Karpas-422 (cell line): Measurements from ENCODE around the gene GCH1. TPM values are rescaled to one million over a fixed set of nuclear protein-coding genes. Genes with fewer than 3 reads are reported as not detected.
A peak's percentile ranks its signal among the peaks of the same experiment; 100 is the strongest.

ENCODE experiments used
- DNase-seq: peaks from one replicate; pipeline ENCODE4 v3.0.0-alpha.2; 2015
- H2AFZ ChIP-seq: fragments of 200-600 bp; sonication (generic); 2 replicates; pipeline ENCODE4 v1.6.1; 2014; ENCODE audit warnings: antibody characterized with exemption, low read length, mixed read lengths
- H3K27ac ChIP-seq: fragments of 200-600 bp; sonication (generic); 2 replicates; pipeline ENCODE4 v1.5.1; 2014; ENCODE audit warnings: mild to moderate bottlenecking, low read length, moderate library complexity
- H3K27me3 ChIP-seq: fragments of 200-600 bp; sonication (generic); 2 replicates; pipeline ENCODE4 v1.6.1; 2014; ENCODE audit warnings: low read length, mixed read lengths
- H3K36me3 ChIP-seq: fragments of 200-600 bp; sonication (generic); 2 replicates; pipeline ENCODE4 v1.6.1; 2014; ENCODE audit warnings: low read length, mixed read lengths; ENCODE audit not compliant: insufficient read depth
- H3K4me1 ChIP-seq: fragments of 200-600 bp; sonication (generic); 2 replicates; pipeline ENCODE4 v1.6.1; 2014; ENCODE audit warnings: mild to moderate bottlenecking, low read length, mixed read lengths
- H3K4me2 ChIP-seq: fragments of 200-600 bp; sonication (generic); 2 replicates; pipeline ENCODE4 v1.6.1; 2014; ENCODE audit warnings: low read length, low read depth, mild to moderate bottlenecking; ENCODE audit not compliant: poor library complexity, severe bottlenecking
- H3K4me3 ChIP-seq: fragments of 200-600 bp; sonication (generic); 2 replicates; pipeline ENCODE4 v1.5.1; 2014; ENCODE audit warnings: mild to moderate bottlenecking, antibody characterized with exemption, low read length, mixed read lengths
- H3K79me2 ChIP-seq: fragments of 200-600 bp; sonication (generic); 2 replicates; pipeline ENCODE4 v1.6.1; 2014; ENCODE audit warnings: mild to moderate bottlenecking, low read length, mixed read lengths
- H3K9ac ChIP-seq: fragments of 200-600 bp; sonication (generic); 2 replicates; pipeline ENCODE4 v1.6.0; 2014; ENCODE audit warnings: low read length
- H3K9me2 ChIP-seq: fragments of 200-600 bp; sonication (generic), shearing (Covaris generic); replicated peaks from 2 replicates; pipeline ENCODE4 v1.6.0; 2014; ENCODE audit warnings: mild to moderate bottlenecking, low read length, moderate library complexity; ENCODE audit not compliant: insufficient read depth
- H3K9me3 ChIP-seq: fragments of 300-700, 200-600 bp; sonication (generic); 2 replicates; pipeline ENCODE4 v1.6.1; 2014; ENCODE audit warnings: low read length, mixed read lengths
- H4K20me1 ChIP-seq: fragments of 200-600 bp; sonication (generic); 2 replicates; pipeline ENCODE4 v1.6.1; 2014; ENCODE audit warnings: mild to moderate bottlenecking, antibody characterized with exemption, low read length, low read depth; ENCODE audit not compliant: insufficient read depth
- total RNA-seq: library from RNA; depleted of rRNA; stranded (reverse); fragments of >200 nt; shearing (Covaris generic); gene quantifications from 2 replicates; pipeline ENCODE4 v1.2.3, GENCODE V29; 2014; ENCODE audit warnings: low replicate concordance; rRNA removed

GCH1 gene, protein sequence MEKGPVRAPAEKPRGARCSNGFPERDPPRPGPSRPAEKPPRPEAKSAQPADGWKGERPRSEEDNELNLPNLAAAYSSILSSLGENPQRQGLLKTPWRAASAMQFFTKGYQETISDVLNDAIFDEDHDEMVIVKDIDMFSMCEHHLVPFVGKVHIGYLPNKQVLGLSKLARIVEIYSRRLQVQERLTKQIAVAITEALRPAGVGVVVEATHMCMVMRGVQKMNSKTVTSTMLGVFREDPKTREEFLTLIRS
- 136 and 174 TPM in 2 replicates for total RNA-seq

DNA sequence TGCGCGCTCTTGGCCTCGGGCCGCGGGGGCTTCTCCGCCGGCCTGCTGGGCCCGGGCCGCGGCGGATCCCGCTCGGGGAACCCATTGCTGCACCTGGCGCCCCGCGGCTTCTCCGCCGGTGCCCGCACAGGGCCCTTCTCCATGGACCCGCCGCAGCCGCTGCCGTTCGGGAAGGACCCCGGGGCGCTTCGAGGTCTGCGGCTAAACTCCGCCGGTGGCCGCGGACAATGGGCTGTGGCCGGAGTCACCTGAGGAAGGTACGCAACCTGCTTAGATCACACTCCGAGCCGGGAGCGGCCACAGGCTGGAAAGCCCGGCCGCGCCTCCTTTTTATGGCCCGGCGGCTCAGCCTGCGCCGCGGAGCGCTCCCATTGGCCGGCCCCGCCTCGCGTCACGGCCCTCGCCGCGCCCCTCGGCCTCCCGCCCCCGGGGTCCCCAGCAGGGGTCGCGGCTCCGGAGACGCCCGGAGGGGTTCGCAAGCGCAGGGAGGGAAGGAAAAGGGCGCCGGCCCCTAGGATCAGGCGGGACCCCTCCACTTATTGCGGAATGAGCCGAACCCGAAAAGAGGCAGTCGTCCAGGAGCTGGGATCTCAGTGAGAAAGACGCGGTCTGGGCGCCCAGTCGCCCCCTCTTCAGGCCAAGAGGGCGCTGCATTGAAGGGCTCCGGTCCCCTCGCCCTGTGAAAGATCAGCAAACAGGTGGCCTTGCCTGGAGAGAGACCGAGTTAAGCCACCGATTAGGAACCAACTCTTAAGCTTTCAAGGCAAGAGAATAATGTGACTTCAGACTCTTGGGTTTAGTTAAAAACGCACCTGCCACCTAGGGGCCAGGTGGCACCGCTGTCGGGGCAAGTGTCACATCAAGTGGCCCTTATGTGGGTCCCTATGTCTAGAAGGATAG is at the start of gene GCH1:
Gene GCH1 (minus strand): TSS at position 306 of the 900 bp plus-strand sequence. CDS start 163 bp downstream, at position 143.
- H3K4me1 ChIP-seq: peaks cover 32% of the 10 kb centered on the region
- peaks cover 23% of the 10 kb centered on the region for H3K36me3 ChIP-seq
- H3K4me2 ChIP-seq: peak within 1 kb of the TSS; percentile 95
- H3K9me2 ChIP-seq: no peaks in the 10 kb centered on the region
- peak within 1 kb of the TSS; percentile 95 for H3K9ac ChIP-seq
- no peaks in the 10 kb centered on the region for H3K9me3 ChIP-seq
- peak within 1 kb of the TSS; percentile 99 for H3K4me3 ChIP-seq
- peak within 1 kb of the TSS; percentile 85 for H3K27ac ChIP-seq
- peak within 1 kb of the TSS; percentile 33; the same call in 1 of the 2 replicates for H2AFZ ChIP-seq
- peak; percentile 94 for DNase-seq
- peaks cover 34% of the 10 kb centered on the region for H4K20me1 ChIP-seq
- H3K27me3 ChIP-seq: no peaks in the 10 kb centered on the region
- H3K79me2 ChIP-seq: peaks cover 48% of the 10 kb centered on the region

DNA sequence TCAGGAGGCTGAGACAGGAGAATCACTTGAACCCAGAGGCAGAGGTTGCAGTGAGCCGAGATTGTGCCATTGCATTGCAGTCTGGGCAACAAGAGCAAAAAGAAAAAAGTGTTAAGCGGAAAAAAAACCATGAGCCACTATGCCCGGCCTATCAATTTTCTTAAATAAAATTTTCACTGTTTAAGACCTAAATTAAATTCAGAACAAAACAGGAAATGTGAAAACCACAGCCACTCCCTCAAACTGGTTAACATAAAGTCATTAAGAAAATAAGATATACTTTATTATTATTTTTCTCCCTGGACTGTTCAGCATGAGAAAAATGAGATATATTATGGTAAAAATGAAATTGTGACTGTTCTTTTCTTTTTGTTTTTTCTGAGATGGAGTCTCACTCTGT is 44.6 kb upstream of the GCH1 start:
- Histone ChIP-seq H3K4me3 (no peak overlapping the region), H3K4me1 (peaks cover 7% of the 10 kb centered on the region), H2AFZ (no peak overlapping the region), H3K27ac (no peak overlapping the region), H3K27me3 (no peaks in the 10 kb centered on the region), H3K9me2 (no peaks in the 10 kb centered on the region), H3K36me3 (peaks cover 27% of the 10 kb centered on the region), H4K20me1 (no peaks in the 10 kb centered on the region), H3K9me3 (no peaks in the 10 kb centered on the region), H3K9ac (no peak overlapping the region), H3K79me2 (peaks cover 5% of the 10 kb centered on the region; the same call in 1 of the 2 replicates), H3K4me2 (no peak overlapping the region)
- no peak for DNase-seq

DNA sequence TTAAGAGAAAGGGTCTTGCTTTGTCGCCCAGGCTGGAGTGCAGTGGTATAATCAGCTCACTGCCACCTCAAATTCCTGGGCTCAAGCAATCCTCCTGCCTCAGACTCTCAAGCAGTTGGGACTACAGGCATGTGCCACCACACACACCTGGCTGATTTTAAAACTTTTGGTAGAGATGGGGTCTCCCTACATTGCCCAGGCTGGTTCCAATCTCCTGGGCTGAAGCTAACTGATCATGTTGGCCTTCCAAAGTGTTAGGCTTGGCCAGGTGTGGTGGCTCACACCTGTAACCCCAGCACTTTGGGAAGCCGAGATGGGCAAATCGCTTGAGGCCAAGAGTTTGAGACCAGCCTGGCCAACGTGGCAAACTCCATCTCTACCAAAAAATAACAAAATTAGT is 43.9 kb upstream of the GCH1 start:
- Histone ChIP-seq H3K27me3 (no peaks in the 10 kb centered on the region), H3K9ac (no peak overlapping the region), H3K4me1 (peaks cover 7% of the 10 kb centered on the region), H4K20me1 (no peaks in the 10 kb centered on the region), H3K4me3 (no peak overlapping the region), H3K27ac (no peak overlapping the region), H3K79me2 (peaks cover 5% of the 10 kb centered on the region; the same call in 1 of the 2 replicates), H2AFZ (no peak overlapping the region), H3K9me3 (no peaks in the 10 kb centered on the region), H3K4me2 (no peak overlapping the region), H3K9me2 (no peaks in the 10 kb centered on the region), H3K36me3 (peaks cover 27% of the 10 kb centered on the region)
- DNase-seq: no peak

DNA sequence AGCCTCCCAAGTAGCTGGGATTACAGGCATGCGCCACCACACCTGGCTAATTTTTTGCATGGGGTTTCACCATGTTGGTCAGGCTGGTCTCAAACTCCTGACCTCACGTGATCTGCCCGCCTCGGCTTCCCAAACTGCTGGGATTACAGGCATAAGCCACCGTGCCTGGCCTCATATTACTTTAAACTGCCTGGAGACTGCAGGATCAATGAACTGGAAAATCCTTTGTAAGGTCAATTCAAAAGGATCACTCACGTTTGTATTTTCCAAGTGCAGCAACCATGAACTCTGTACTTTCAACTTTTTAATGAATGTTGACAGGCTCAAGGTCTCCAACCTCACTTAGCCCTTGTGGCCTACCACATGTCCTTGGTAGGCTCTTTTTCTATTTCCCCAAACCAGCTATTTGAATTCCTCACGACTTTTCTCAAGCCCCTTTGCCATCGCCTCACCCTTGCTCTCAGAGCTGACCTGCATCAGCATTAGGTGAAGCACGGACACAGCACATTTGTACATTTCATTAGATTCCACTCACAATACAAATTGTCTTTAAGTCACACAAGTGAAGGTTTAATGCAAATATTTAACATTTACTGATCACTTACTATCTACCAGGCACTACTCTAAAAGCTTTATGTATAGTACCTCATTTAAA is 42.2 kb upstream of the GCH1 start:
- no peaks in the 10 kb centered on the region for H4K20me1 ChIP-seq
- H3K27ac ChIP-seq: no peak overlapping the region
- H3K36me3 ChIP-seq: peaks cover 42% of the 10 kb centered on the region
- H3K4me1 ChIP-seq: peaks cover 7% of the 10 kb centered on the region
- DNase-seq: no peak
- H3K27me3 ChIP-seq: no peaks in the 10 kb centered on the region
- H3K79me2 ChIP-seq: peaks cover 5% of the 10 kb centered on the region; the same call in 1 of the 2 replicates
- no peaks in the 10 kb centered on the region for H3K9me2 ChIP-seq
- no peak overlapping the region for H3K4me3 ChIP-seq
- H3K9ac ChIP-seq: no peak overlapping the region
- no peaks in the 10 kb centered on the region for H3K9me3 ChIP-seq
- H2AFZ ChIP-seq: no peak overlapping the region
- no peak overlapping the region for H3K4me2 ChIP-seq

DNA sequence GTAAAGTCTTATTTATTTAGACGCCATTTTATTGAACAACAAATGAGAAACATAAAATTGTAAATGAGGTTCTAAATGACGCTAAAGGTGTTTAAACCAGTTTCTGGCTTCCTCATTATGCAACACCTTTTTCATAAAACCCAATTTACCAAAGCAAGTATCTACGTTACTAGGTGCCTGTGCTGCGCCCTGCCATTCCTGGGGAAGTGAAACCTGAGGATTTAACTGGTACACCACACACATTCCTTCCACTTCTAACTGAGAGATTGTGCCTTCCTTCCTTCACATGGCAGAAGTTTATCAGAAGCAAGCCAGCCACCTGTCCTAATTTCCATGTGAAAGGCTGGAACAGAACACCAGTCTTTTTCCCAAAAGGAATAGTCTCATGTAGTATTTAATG is 40.3 kb upstream of the GCH1 start:
- DNase-seq: no peak
- no peak overlapping the region for H3K4me2 ChIP-seq

DNA sequence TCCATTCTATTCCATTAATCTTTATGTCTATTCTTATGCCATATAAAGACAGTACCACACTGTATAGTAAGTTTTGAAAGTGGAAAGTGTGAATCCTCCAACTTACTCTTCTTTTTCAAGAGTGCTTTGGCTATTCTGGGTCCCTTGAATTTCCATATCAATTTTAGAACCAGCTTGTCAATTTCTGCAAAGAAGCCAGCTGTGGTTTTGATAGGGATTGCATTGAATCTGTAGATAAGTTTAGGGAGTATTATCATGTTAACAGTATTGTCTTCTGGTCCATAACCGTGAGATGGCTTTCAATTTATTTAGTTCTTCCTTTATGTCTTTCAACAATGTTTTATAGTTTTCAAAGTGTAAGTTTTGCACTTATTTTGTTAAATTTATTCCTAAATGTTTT is 34.2 kb upstream of the GCH1 start:
- no peak overlapping the region for H2AFZ ChIP-seq
- peaks cover 22% of the 10 kb centered on the region for H3K36me3 ChIP-seq
- no peak overlapping the region for H3K9ac ChIP-seq
- H4K20me1 ChIP-seq: no peaks in the 10 kb centered on the region
- H3K4me2 ChIP-seq: no peak overlapping the region
- no peaks in the 10 kb centered on the region for H3K9me3 ChIP-seq
- no peak overlapping the region for H3K4me3 ChIP-seq
- no peaks in the 10 kb centered on the region for H3K27me3 ChIP-seq
- no peak overlapping the region for H3K27ac ChIP-seq
- no peaks in the 10 kb centered on the region for H3K79me2 ChIP-seq
- no peak for DNase-seq
- no peaks in the 10 kb centered on the region for H3K9me2 ChIP-seq
- H3K4me1 ChIP-seq: no peaks in the 10 kb centered on the region

More for the DNA sequence above, 40.3 kb upstream of the GCH1 start:
- Histone ChIP-seq H3K4me3 (no peak overlapping the region), H3K36me3 (peaks cover 38% of the 10 kb centered on the region), H4K20me1 (no peaks in the 10 kb centered on the region), H2AFZ (no peak overlapping the region), H3K27me3 (no peaks in the 10 kb centered on the region), H3K9me3 (no peaks in the 10 kb centered on the region), H3K27ac (no peak overlapping the region; the same call in 1 of the 2 replicates), H3K9ac (no peak overlapping the region), H3K9me2 (no peaks in the 10 kb centered on the region), H3K79me2 (peaks cover 5% of the 10 kb centered on the region; the same call in 1 of the 2 replicates), H3K4me1 (peaks cover 7% of the 10 kb centered on the region)

DNA sequence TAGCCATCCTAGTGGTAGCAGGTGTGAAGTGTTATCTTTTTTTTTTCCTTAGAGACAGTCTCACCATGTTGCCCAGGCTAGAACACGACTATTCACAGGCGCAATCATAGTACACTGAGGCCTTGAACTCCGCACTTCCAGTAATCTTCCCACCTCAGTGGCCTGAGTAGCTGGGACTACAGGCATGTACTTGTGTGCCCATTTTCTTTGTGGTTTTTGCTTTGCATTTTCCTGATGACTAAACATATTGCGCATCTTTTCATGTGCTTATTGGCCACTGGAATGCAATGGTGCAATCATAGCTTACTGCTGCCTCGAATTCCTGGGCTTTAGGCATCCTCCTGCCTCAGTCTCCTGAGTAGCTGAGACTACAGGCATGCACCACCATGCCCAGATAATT is 33.3 kb upstream of the GCH1 start:
- Histone ChIP-seq H3K9ac (no peak overlapping the region), H3K36me3 (peaks cover 16% of the 10 kb centered on the region), H3K4me2 (no peak overlapping the region)

DNA sequence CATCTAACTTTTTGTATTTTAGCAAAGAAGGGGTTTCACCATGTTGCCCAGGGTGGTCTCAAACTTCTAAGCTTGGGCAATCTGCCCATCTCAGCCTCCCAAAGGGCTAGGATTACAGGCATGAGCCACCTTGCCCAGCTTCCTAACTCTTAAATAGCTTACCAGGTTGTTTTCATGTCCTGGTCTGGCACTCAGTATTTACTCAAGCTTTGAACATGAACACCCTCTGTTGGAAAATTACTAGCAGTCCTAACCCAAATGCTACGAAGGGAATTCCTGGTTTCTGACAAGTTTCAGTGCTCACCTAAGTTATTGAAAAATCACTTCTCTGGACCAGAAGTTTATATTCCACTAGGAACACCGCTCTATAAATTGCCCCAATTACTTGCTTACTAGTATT is 32.5 kb upstream of the GCH1 start:
- H3K9me2 ChIP-seq: no peaks in the 10 kb centered on the region
- H3K27ac ChIP-seq: no peak overlapping the region
- no peak overlapping the region for H3K4me2 ChIP-seq
- no peaks in the 10 kb centered on the region for H3K4me1 ChIP-seq
- H3K36me3 ChIP-seq: peaks cover 9% of the 10 kb centered on the region; the same call in 1 of the 2 replicates
- DNase-seq: no peak
- H3K79me2 ChIP-seq: no peaks in the 10 kb centered on the region
- H3K9ac ChIP-seq: no peak overlapping the region
- H2AFZ ChIP-seq: no peak overlapping the region
- H3K27me3 ChIP-seq: no peaks in the 10 kb centered on the region
- no peak overlapping the region for H3K4me3 ChIP-seq
- H4K20me1 ChIP-seq: no peaks in the 10 kb centered on the region
- no peaks in the 10 kb centered on the region for H3K9me3 ChIP-seq

More for the DNA sequence above, 33.3 kb upstream of the GCH1 start:
- H3K79me2 ChIP-seq: no peaks in the 10 kb centered on the region
- H3K4me1 ChIP-seq: no peaks in the 10 kb centered on the region
- no peaks in the 10 kb centered on the region for H3K9me3 ChIP-seq
- no peak overlapping the region for H3K4me3 ChIP-seq
- H3K27ac ChIP-seq: no peak overlapping the region
- no peak overlapping the region for H2AFZ ChIP-seq
- no peaks in the 10 kb centered on the region for H3K9me2 ChIP-seq
- H4K20me1 ChIP-seq: no peaks in the 10 kb centered on the region
- DNase-seq: no peak
- H3K27me3 ChIP-seq: no peaks in the 10 kb centered on the region
